Activated T-helper 9 cell treated with anti-CD3 and anti-CD28 coated beads, Interleukin-2, amount 50 U/mL, for 16 hours (primary cell): ENCODE data around the gene C3orf52.

Source experiments
- DNase-seq: peaks from one replicate; pipeline ENCODE4 v3.0.0-alpha.2; 2020; ENCODE audit warnings: low read depth

C3orf52 gene

GRCh38 chr3:112086875-112087524 is 811 bp downstream of the C3orf52 start:
- DNase-seq = no peak

- DNase-seq = no peak
Measured at GRCh38 chr3:112087746-112088145, 1.6 kb downstream of the C3orf52 start.

- DNase-seq = no peak
Measured at GRCh38 chr3:112088944-112089343, 2.8 kb downstream of the C3orf52 start.

GRCh38 chr3:112089956-112090886 is 4.0 kb downstream of the C3orf52 start:
- DNase-seq = no peak

GRCh38 chr3:112090887-112091586 is 4.8 kb downstream of the C3orf52 start:
- DNase-seq = no peak

- DNase-seq = no peak
Measured at GRCh38 chr3:112092496-112093179, 6.4 kb downstream of the C3orf52 start.

- DNase-seq = no peak
Measured at GRCh38 chr3:112093180-112093522, 7.0 kb downstream of the C3orf52 start.

GRCh38 chr3:112095731-112096130 is 9.5 kb downstream of the C3orf52 start:
- no peak for DNase-seq

- DNase-seq = no peak
Measured at GRCh38 chr3:112096176-112096575, 10.0 kb downstream of the C3orf52 start.

- DNase-seq = no peak
Measured at GRCh38 chr3:112097378-112097777, 11.2 kb downstream of the C3orf52 start.

GRCh38 chr3:112101916-112102315 is 15.7 kb downstream of the C3orf52 start:
- no peak for DNase-seq

- no peak for DNase-seq
Measured at GRCh38 chr3:112104774-112105173, 18.6 kb downstream of the C3orf52 start.

- no peak for DNase-seq
Measured at GRCh38 chr3:112109322-112109721, 23.1 kb downstream of the C3orf52 start.

- peak; percentile 36 for DNase-seq
Measured at GRCh38 chr3:112111785-112112402, 25.7 kb downstream of the C3orf52 start.

- DNase-seq = no peak
Measured at GRCh38 chr3:112114576-112115160, 28.5 kb downstream of the C3orf52 start.

- DNase-seq = no peak
Measured at GRCh38 chr3:112115161-112115739, 29.1 kb downstream of the C3orf52 start.

- no peak for DNase-seq
Measured at GRCh38 chr3:112115806-112116383, 29.7 kb downstream of the C3orf52 start.

- DNase-seq = no peak
Measured at GRCh38 chr3:112116748-112117186, 30.6 kb downstream of the C3orf52 start.

GRCh38 chr3:112117415-112117814 is 31.2 kb downstream of the C3orf52 start:
- DNase-seq = no peak

- DNase-seq = no peak
Measured at GRCh38 chr3:112117841-112118571, 31.8 kb downstream of the C3orf52 start.
